Stomach (tissue), 4 donors: ENCODE data around the gene PYGM.

Source experiments
- CTCF ChIP-seq, 7 experiments: fragments of 450-650 bp in 4 of 7; fragments of 200-600 bp in 3 of 7; sonication (generic) in 3 of 7; IDR thresholded peaks; one replicate each; pipeline ENCODE4 v1.5.1; 2016 to 2019; ENCODE audit warnings: antibody characterized with exemption in 7 of 7, control low read depth in 2 of 7, mild to moderate bottlenecking in 1 of 7
- POLR2A ChIP-seq, 4 donors: fragments of 450-650 bp; IDR thresholded peaks; one replicate each; pipeline ENCODE4 v1.6.1; 2016; ENCODE audit warnings: antibody characterized with exemption in 4 of 4, control low read depth in 2 of 4, mild to moderate bottlenecking in 1 of 4, moderate library complexity in 1 of 4
- POLR2AphosphoS5 ChIP-seq, 3 donors: sonication (generic); formaldehyde crosslinking; IDR thresholded peaks; one replicate each; pipeline ENCODE4 v1.6.1; 2016; ENCODE audit warnings: antibody characterized with exemption in 3 of 3

DNA sequence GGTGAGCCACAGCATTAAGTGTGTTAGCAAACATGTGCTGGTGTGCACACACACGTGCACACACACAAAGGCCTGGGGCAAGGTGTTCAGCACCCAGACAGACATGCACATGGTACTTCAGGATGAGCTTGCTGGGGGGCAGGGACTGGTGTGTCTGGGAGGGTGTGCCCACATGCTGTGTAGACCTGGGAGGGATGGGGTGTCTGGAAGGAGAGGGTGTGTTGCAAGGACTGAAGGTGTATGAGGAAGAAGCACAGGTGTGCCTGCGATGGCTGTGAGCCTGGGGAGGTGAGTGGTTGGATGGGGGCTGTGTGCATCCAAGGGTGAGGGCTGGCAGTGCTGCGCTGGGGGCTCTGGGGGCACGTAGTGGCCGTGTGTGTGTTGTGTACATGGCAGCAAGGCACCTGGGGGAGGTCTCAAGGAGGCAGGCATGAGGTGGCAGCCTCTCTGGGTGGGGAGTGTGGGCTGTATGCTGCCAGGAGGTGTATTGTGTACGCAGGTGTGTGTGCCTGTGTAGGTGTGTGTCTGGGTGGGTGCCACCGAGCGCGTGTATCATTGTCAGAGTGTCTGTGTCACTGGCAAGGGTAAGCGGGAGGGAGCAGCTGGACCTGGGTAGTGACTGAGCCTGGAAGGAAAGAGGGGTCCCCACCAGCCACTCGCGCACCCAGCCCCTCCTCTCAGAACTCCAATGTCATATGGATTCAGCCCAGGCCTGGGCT lies 39.0 kb downstream of the PYGM start:
- TF ChIP-seq CTCF (IDR thresholded peaks at IDR 0.05) = no peak
- TF ChIP-seq POLR2A (IDR thresholded peaks at IDR 0.05) = no peak
- TF ChIP-seq POLR2AphosphoS5 (IDR thresholded peaks at IDR 0.05) = no peak
